HG03469 (cell line): ENCODE results near the gene MYEOV.

Experiments used
- ATAC-seq: cut with Tn5 transposase; IDR thresholded peaks from one replicate; pipeline ENCODE4 v1.9.1; 2021; ENCODE audit warnings: mild to moderate bottlenecking, moderate library complexity, moderate number of reproducible peaks; ENCODE audit not compliant: unreplicated experiment

The MYEOV gene

GRCh38 chr11:69285766-69286165, 8.2 kb upstream of the MYEOV start:
- no peak for ATAC-seq

- no peak for ATAC-seq
These were observed 7.3 kb upstream of the MYEOV start for GRCh38 chr11:69286374-69287371.

- no peak for ATAC-seq
These were observed 5.7 kb upstream of the MYEOV start for GRCh38 chr11:69287968-69288882.

GRCh38 chr11:69288883-69289242, 5.1 kb upstream of the MYEOV start:
- no peak for ATAC-seq

- no peak for ATAC-seq
These were observed 3.1 kb upstream of the MYEOV start for GRCh38 chr11:69290806-69291205.

- ATAC-seq = no peak
These were observed 2.4 kb upstream of the MYEOV start for GRCh38 chr11:69291459-69292110.

- no peak for ATAC-seq
These were observed 1.7 kb upstream of the MYEOV start for GRCh38 chr11:69292221-69292648.

- ATAC-seq = no peak
These were observed 868 bp upstream of the MYEOV start for GRCh38 chr11:69293087-69293486.

GRCh38 chr11:69294571-69295078, 670 bp downstream of the MYEOV start:
- no peak for ATAC-seq

- ATAC-seq = no peak
These were observed 1.4 kb downstream of the MYEOV start for GRCh38 chr11:69295079-69295994.

GRCh38 chr11:69295995-69296889, 2.3 kb downstream of the MYEOV start:
- no peak for ATAC-seq

GRCh38 chr11:69296890-69297786, 3.2 kb downstream of the MYEOV start:
- ATAC-seq = no peak

GRCh38 chr11:69297787-69298266, 3.9 kb downstream of the MYEOV start:
- no peak for ATAC-seq

GRCh38 chr11:69298267-69299022, 4.5 kb downstream of the MYEOV start:
- peak; percentile 34 for ATAC-seq

GRCh38 chr11:69299023-69299461, 5.1 kb downstream of the MYEOV start:
- ATAC-seq = no peak

- no peak for ATAC-seq
These were observed 5.6 kb downstream of the MYEOV start for GRCh38 chr11:69299572-69299971.
